Mesenchymal stem cell (in vitro differentiated cells and primary cell): Measurements from ENCODE around the gene BMERB1.

ENCODE experiments used
- DNase-seq: peaks from one replicate; pipeline ENCODE4 v3.0.0-alpha.2; 2013
- H2AFZ ChIP-seq: one replicate; pipeline ENCODE4 v1.6.1; 2013; ENCODE audit warnings: low read depth, mild to moderate bottlenecking, control low read depth, inconsistent platforms, low read length, moderate library complexity
- H2AK5ac ChIP-seq: 2 replicates; pipeline ENCODE4 v1.6.1; 2013; ENCODE audit warnings: low read length, moderate library complexity, mild to moderate bottlenecking, inconsistent platforms; ENCODE audit not compliant: severe bottlenecking
- H2BK120ac ChIP-seq: one replicate; pipeline ENCODE4 v1.6.1; 2013; ENCODE audit warnings: low read depth, mild to moderate bottlenecking, inconsistent platforms, low read length, moderate library complexity
- H2BK12ac ChIP-seq, 2 experiments: one replicate each; pipeline ENCODE4 v1.6.1; 2013; ENCODE audit warnings: inconsistent platforms in 2 of 2, low read length in 2 of 2, mild to moderate bottlenecking in 2 of 2, moderate library complexity in 2 of 2, control low read depth in 1 of 2
- H2BK15ac ChIP-seq: one replicate; pipeline ENCODE4 v1.6.1; 2013; ENCODE audit warnings: mild to moderate bottlenecking, low read depth, inconsistent platforms; ENCODE audit not compliant: poor library complexity, severe bottlenecking
- H2BK5ac ChIP-seq: 2 replicates; pipeline ENCODE4 v1.6.1; 2013; ENCODE audit warnings: low read depth, mild to moderate bottlenecking, low read length, control low read depth, inconsistent platforms; ENCODE audit not compliant: poor library complexity, severe bottlenecking
- H3K14ac ChIP-seq, 2 experiments: one replicate each; pipeline ENCODE4 v1.6.1; 2013; ENCODE audit warnings: inconsistent platforms in 2 of 2, low read length in 2 of 2, control low read depth in 1 of 2, mild to moderate bottlenecking in 1 of 2, moderate library complexity in 1 of 2
- H3K18ac ChIP-seq, 2 experiments: one replicate each; pipeline ENCODE4 v1.6.1; 2013; ENCODE audit warnings: inconsistent platforms in 2 of 2, low read length in 2 of 2, control low read depth in 1 of 2, low read depth in 1 of 2, mild to moderate bottlenecking in 1 of 2
- H3K23ac ChIP-seq, 2 experiments: one replicate each; pipeline ENCODE4 v1.6.1; 2013; ENCODE audit warnings: inconsistent platforms in 2 of 2, low read length in 2 of 2, mild to moderate bottlenecking in 2 of 2, moderate library complexity in 2 of 2, control low read depth in 1 of 2
- H3K27ac ChIP-seq: 2 replicates; pipeline ENCODE4 v1.5.1; 2013; ENCODE audit warnings: mild to moderate bottlenecking, moderate library complexity, low read length, control low read depth, inconsistent platforms; ENCODE audit not compliant: poor library complexity, severe bottlenecking
- H3K27me3 ChIP-seq, 2 experiments: 2 replicates each; pipeline versions ENCODE4 v1.6.1 to v1.7.0; 2013; ENCODE audit warnings: low read length in 2 of 2, mild to moderate bottlenecking in 2 of 2, moderate library complexity in 2 of 2, control low read depth in 1 of 2, inconsistent platforms in 1 of 2; ENCODE audit not compliant: control insufficient read depth in 1 of 2, insufficient read depth in 1 of 2
- H3K36me3 ChIP-seq, 2 experiments: 2 replicates each; pipeline versions ENCODE4 v1.6.1 to v1.7.0; 2013; ENCODE audit warnings: low read length in 2 of 2, control low read depth in 1 of 2, inconsistent platforms in 1 of 2, low read depth in 1 of 2, mild to moderate bottlenecking in 1 of 2; ENCODE audit not compliant: insufficient read depth in 2 of 2, control insufficient read depth in 1 of 2
- H3K4ac ChIP-seq, 2 experiments: one replicate each; pipeline ENCODE4 v1.6.1; 2013; ENCODE audit warnings: inconsistent platforms in 2 of 2, low read length in 2 of 2, mild to moderate bottlenecking in 2 of 2, moderate library complexity in 2 of 2, control low read depth in 1 of 2, low read depth in 1 of 2
- H3K4me1 ChIP-seq: 2 replicates; pipeline ENCODE4 v1.6.1; 2013; ENCODE audit warnings: low read depth, low read length, control low read depth; ENCODE audit not compliant: control insufficient read depth, insufficient read depth
- H3K4me2 ChIP-seq: 2 replicates; pipeline ENCODE4 v1.6.1; 2013; ENCODE audit warnings: low read length, mild to moderate bottlenecking, inconsistent platforms; ENCODE audit not compliant: poor library complexity, severe bottlenecking
- H3K4me3 ChIP-seq, 2 experiments: 2 replicates each; pipeline versions ENCODE4 v1.5.1 to v1.7.0; 2013; ENCODE audit warnings: low read length in 2 of 2, mild to moderate bottlenecking in 2 of 2, control low read depth in 1 of 2, low read depth in 1 of 2; ENCODE audit not compliant: insufficient read depth in 1 of 2
- H3K79me1 ChIP-seq: replicated peaks from 2 replicates; pipeline ENCODE4 v1.6.1; 2013; ENCODE audit warnings: mild to moderate bottlenecking, control low read depth, low read length, inconsistent platforms; ENCODE audit not compliant: poor library complexity, severe bottlenecking
- H3K9ac ChIP-seq: 2 replicates; pipeline ENCODE4 v1.7.0; 2013; ENCODE audit warnings: mild to moderate bottlenecking, low read length, moderate library complexity
- H3K9me3 ChIP-seq: 2 replicates; pipeline ENCODE4 v1.7.0; 2013; ENCODE audit warnings: mild to moderate bottlenecking, low read length; ENCODE audit not compliant: control insufficient read depth
- H4K8ac ChIP-seq: one replicate; pipeline ENCODE4 v1.6.1; 2013; ENCODE audit warnings: inconsistent platforms, mild to moderate bottlenecking, low read length, moderate library complexity
- H4K91ac ChIP-seq: one replicate; pipeline ENCODE4 v1.6.1; 2013; ENCODE audit warnings: mild to moderate bottlenecking, low read length, inconsistent platforms
- WGBS: methylation state at CpG from one replicate; pipeline ENCODE4 v1.1.7; 2013; ENCODE audit warnings: mixed read lengths; 5-methylcytosine and 5-hydroxymethylcytosine counted together

The BMERB1 gene

DNA sequence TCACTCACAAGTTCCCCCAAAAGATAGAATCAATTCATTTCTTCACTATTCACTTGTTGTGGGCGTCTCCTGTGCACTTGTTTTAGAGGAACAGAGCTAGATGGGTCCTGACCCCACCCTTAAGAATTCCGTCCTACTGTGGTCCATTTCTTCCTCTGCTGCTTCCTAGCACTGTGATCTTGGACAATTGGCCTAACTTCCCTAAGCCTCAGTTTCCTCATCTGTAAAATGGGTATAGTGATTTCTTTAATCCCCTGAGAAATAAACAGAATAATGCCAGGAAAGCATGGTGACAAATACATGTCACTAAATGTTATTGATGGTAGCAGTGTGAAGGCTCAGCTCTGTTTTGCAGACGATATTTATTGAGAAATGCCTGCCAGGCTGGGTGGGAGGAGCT lies 9.9 kb downstream of the BMERB1 start:
- no peak overlapping the region for H3K27ac ChIP-seq
- no peak overlapping the region for H4K8ac ChIP-seq
- H3K23ac ChIP-seq, result no peak overlapping the region
- peaks cover 3 to 42% of the 10 kb centered on the region in 2 experiments for H3K36me3 ChIP-seq
- H3K9me3 ChIP-seq, result peaks cover 3% of the 10 kb centered on the region
- H3K4me2 ChIP-seq, result no peak overlapping the region
- H3K4ac ChIP-seq, result no peak overlapping the region
- peaks cover 51% of the 10 kb centered on the region for H3K79me1 ChIP-seq
- no peak overlapping the region for H4K91ac ChIP-seq
- H2AK5ac ChIP-seq, result no peak overlapping the region
- H2BK15ac ChIP-seq, result no peak overlapping the region
- no peak overlapping the region for H3K4me3 ChIP-seq
- no peak overlapping the region for H2AFZ ChIP-seq
- H3K18ac ChIP-seq, result no peak overlapping the region
- H3K4me1 ChIP-seq, result peaks cover 3% of the 10 kb centered on the region
- H2BK120ac ChIP-seq, result no peak overlapping the region
- H3K9ac ChIP-seq, result no peak overlapping the region
- no peak overlapping the region for H2BK12ac ChIP-seq
- DNase-seq, result no peak
- H2BK5ac ChIP-seq, result no peak overlapping the region
- H3K27me3 ChIP-seq, result no peaks in the 10 kb centered on the region
- no peak overlapping the region for H3K14ac ChIP-seq
- WGBS, result 98% methylated on average over 3 of the region's 3 CpGs

DNA sequence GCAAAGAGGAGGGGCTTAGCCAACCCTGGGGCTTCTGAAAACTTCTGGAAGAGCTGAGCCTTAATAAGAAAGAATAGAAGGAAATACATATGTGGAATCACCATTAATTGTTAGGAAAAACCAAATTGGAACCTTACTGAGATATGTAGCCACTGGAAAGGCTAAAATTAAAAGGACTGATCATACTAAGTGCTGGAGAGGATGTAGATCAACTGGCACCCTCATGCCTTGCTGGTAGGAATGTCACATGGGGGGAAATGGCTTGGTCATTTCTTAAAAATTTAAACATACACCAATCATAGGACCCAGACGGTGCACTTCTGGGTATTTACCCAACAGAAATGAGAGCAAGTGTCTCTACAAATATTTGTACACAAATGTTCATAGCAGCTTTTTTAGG lies 11.1 kb downstream of the BMERB1 start:
- Histone ChIP-seq H2AK5ac (no peak overlapping the region), H4K8ac (no peak overlapping the region), H2BK15ac (no peak overlapping the region), H3K36me3 (peaks cover 3 to 49% of the 10 kb centered on the region in 2 experiments), H2BK12ac (no peak overlapping the region), H3K4ac (no peak overlapping the region), H3K4me2 (no peak overlapping the region), H3K4me3 (no peak overlapping the region), H2BK120ac (no peak overlapping the region), H3K79me1 (peaks cover 48% of the 10 kb centered on the region), H2AFZ (no peak overlapping the region), H4K91ac (no peak overlapping the region), H3K14ac (no peak overlapping the region), H3K9me3 (peaks cover 3% of the 10 kb centered on the region), H2BK5ac (no peak overlapping the region), H3K27ac (no peak overlapping the region), H3K9ac (no peak overlapping the region), H3K27me3 (no peaks in the 10 kb centered on the region), H3K4me1 (no peaks in the 10 kb centered on the region), H3K23ac (no peak overlapping the region), H3K18ac (no peak overlapping the region)
- WGBS, result 100% methylated on average over 1 of the region's 1 CpG
- no peak for DNase-seq

DNA sequence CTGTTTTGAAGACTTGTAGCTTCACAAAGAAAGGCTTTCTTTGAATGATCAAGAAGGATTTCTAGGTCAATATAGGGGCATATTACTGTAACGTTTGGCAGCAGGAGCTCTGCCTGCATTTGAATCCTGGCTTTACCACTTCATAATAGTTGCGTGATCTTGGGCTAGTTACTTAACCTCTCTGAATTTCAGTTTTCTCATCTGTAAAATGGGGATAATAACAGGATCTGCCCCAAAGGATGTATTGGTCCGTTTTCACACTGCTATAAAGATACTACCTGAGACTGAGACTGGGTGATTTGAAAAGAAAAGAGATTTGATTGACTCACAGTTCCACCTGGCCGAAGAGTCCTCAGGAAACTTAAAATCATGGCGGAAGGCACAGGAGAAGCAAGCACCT lies 12.5 kb downstream of the BMERB1 start:
- H2AFZ ChIP-seq, result no peak overlapping the region
- no peak overlapping the region for H2BK120ac ChIP-seq
- H3K36me3 ChIP-seq, result peaks cover 5 to 49% of the 10 kb centered on the region in 2 experiments
- H3K27ac ChIP-seq, result no peak overlapping the region
- no peak overlapping the region for H2AK5ac ChIP-seq
- WGBS, result 91% methylated on average over 5 of the region's 5 CpGs
- H3K4me2 ChIP-seq, result no peak overlapping the region
- no peaks in the 10 kb centered on the region for H3K27me3 ChIP-seq
- no peak overlapping the region for H4K91ac ChIP-seq
- no peak for DNase-seq
- H2BK5ac ChIP-seq, result no peak overlapping the region
- no peak overlapping the region for H3K23ac ChIP-seq
- no peak overlapping the region for H3K18ac ChIP-seq
- peaks cover 3% of the 10 kb centered on the region for H3K9me3 ChIP-seq
- no peaks in the 10 kb centered on the region for H3K4me1 ChIP-seq
- H4K8ac ChIP-seq, result no peak overlapping the region
- no peak overlapping the region for H2BK12ac ChIP-seq
- peaks cover 47% of the 10 kb centered on the region for H3K79me1 ChIP-seq
- no peak overlapping the region for H3K4me3 ChIP-seq
- H3K14ac ChIP-seq, result no peak overlapping the region
- no peak overlapping the region for H2BK15ac ChIP-seq
- H3K9ac ChIP-seq, result no peak overlapping the region
- H3K4ac ChIP-seq, result no peak overlapping the region

- Histone ChIP-seq H3K9me3 (no peaks in the 10 kb centered on the region), H2AFZ (no peak overlapping the region), H3K4me1 (peaks cover 2% of the 10 kb centered on the region), H3K18ac (no peak overlapping the region), H2AK5ac (no peak overlapping the region), H3K14ac (no peak overlapping the region), H4K8ac (no peak overlapping the region), H2BK120ac (no peak overlapping the region), H3K27me3 (no peaks in the 10 kb centered on the region), H2BK15ac (no peak overlapping the region), H3K79me1 (peaks cover 29% of the 10 kb centered on the region), H3K9ac (no peak overlapping the region), H3K4me2 (no peak overlapping the region), H3K27ac (no peak overlapping the region), H3K4me3 (no peak overlapping the region), H2BK12ac (no peak overlapping the region), H3K4ac (peak overlapping the region in 1 of 2 experiments; percentile 30), H2BK5ac (no peak overlapping the region), H3K23ac (peak overlapping the region in 1 of 2 experiments; percentile 40), H3K36me3 (peaks cover 5 to 44% of the 10 kb centered on the region in 2 experiments), H4K91ac (no peak overlapping the region)
- 98% methylated on average over 6 of the region's 6 CpGs for whole genome bisulfite sequencing
- DNase-seq, result no peak
These were observed 16.2 kb downstream of the BMERB1 start for GRCh38 chr16:15450624-15451023.
